G401 (cell line): Measurements from ENCODE around the gene CARMIL1. TPM values are rescaled to one million over a fixed set of nuclear protein-coding genes. Genes with fewer than 3 reads are reported as not detected.
A peak's percentile ranks its signal among the peaks of the same experiment; 100 is the strongest.
"Not testable (repeated sequence)": the region's sequence is repeated elsewhere in the genome, so short reads cannot be mapped to it uniquely, and the experiment has no call there.

Source experiments
- DNase-seq: peaks from one replicate; pipeline ENCODE4 v3.0.0-alpha.2; 2015; ENCODE audit warnings: low spot score
- in situ Hi-C: cut with HindIII; loops from 2 replicates; pipeline ENCODE4 v1.10.0; 2016; ENCODE audit warnings: low sequenced_read_pairs, mixed read lengths
- total RNA-seq: library from RNA; depleted of rRNA; stranded (reverse); fragments of >200 nt; shearing (Covaris generic); gene quantifications from 2 replicates; pipeline ENCODE4 v1.2.3, GENCODE V29; 2014

Gene CARMIL1
- total RNA-seq, 1 experiment from 2014 or later = 0.20 TPM

DNA sequence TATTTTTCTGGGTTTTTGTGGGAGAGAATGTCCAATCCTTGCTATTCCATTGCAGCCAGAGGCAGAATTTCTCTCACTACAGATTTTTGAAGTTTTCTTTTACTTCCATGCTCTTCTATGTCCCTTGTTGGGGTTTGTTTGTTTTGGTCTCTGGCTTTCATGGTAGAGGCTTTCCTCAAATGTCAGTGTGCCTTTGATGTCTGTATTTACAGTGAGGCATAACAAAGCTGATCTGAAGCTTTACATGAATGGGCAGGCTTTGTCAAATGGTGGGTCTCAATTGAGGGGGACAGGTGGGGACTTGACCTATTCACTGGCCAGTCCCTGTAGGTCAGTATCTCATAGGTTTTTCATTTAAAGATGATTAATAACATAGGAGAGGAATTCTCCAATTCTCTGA is 8.6 kb upstream of the CARMIL1 start:
- in situ Hi-C loops = no loop called here

GRCh38 chr6:25275436-25275835 is 3.7 kb upstream of the CARMIL1 start:
- in situ Hi-C loops = no loop called here

More for the DNA sequence above, 8.6 kb upstream of the CARMIL1 start:
- no peak for DNase-seq

GRCh38 chr6:25277386-25277785 is 1.8 kb upstream of the CARMIL1 start:
- in situ Hi-C loops = no loop called here

More at GRCh38 chr6:25275436-25275835, 3.7 kb upstream of the CARMIL1 start:
- no peak for DNase-seq

GRCh38 chr6:25277857-25278256 is 1.3 kb upstream of the CARMIL1 start:
- no peak for DNase-seq
- in situ Hi-C loops = no loop called here

More at GRCh38 chr6:25277386-25277785, 1.8 kb upstream of the CARMIL1 start:
- no peak for DNase-seq

- in situ Hi-C loops = no loop called here
These were observed 787 bp upstream of the CARMIL1 start for GRCh38 chr6:25278261-25278913.

DNA sequence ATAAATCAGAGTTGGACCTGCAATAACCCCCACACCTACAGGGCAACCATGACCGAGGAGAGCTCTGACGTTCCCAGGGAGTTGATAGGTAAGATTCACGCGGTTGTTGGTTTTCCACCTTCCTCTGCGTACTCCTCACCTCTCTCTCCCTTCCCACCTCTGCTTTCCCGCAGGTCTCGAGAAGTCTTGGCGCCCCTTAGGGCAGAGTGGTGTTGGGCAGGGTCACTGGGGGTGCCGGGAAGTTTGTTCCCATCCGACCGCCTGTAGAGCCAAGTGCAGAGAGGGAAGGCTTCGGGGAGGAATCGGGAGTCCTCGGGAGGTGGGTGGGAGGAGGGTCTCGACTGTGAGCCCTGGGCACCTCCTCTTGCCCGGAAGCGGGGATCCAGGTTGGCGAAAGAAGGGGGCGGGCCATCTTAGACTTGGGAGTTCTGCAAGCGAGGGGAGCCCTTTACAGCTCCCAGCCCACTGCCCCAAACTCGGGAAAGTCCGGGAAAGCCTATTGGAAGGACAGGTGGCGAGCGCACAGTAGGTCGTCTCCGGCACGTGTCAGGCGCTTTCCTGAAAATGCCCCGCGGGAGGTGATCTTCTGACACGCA is 672 bp downstream of the CARMIL1 start:
- in situ Hi-C loops = no loop called here

More at GRCh38 chr6:25278261-25278913, 787 bp upstream of the CARMIL1 start:
- DNase-seq = no peak

DNA sequence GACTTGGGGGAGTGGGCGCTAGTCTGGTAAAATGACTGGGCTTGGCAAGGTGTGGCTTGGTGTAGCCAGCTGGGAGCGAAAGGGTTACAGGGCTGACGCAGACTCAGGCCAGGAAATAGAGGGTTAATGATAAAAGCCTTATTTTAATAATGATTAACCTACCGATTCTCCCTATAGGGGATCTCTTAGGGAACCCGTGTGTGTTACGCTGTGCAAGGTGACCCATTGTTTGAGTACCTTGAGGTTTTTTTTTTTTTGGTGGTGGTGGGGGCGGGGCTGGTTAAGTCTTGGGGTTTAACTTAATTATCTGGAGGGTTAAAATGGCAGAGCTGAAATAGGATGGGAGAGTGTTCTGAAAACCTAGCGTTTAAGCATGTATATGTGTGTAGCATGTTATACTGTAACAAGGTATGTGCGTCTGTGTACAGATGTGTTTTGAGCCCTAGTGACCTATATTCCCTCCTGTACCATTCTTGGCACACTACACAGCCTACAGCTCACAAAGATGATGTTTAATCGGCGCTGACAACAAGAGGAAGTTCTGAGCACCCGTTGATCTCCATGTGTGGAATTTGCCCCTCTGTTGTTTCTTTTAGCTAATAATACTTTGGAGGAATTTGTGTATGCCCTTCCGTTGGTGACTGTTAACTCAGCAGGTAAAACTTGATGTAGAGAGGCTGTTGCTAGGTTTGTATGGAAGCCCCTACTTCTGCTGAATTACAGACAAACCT is 1.3 kb downstream of the CARMIL1 start:
- peak; percentile 56 for DNase-seq
- in situ Hi-C loops = no loop called here

More for the DNA sequence above, 672 bp downstream of the CARMIL1 start:
- DNase-seq = no peak

- no peak for DNase-seq
- in situ Hi-C loops = no loop called here
These were observed 7.7 kb downstream of the CARMIL1 start for GRCh38 chr6:25286891-25287290.

- in situ Hi-C loops = no loop called here
- DNase-seq = no peak
These were observed 8.8 kb downstream of the CARMIL1 start for GRCh38 chr6:25287941-25288340.

- in situ Hi-C loops = no loop called here
- no peak for DNase-seq
These were observed 9.3 kb downstream of the CARMIL1 start for GRCh38 chr6:25288518-25288917.

GRCh38 chr6:25290306-25291060 is 11.3 kb downstream of the CARMIL1 start:
- in situ Hi-C loops = no loop called here
- DNase-seq = no peak

DNA sequence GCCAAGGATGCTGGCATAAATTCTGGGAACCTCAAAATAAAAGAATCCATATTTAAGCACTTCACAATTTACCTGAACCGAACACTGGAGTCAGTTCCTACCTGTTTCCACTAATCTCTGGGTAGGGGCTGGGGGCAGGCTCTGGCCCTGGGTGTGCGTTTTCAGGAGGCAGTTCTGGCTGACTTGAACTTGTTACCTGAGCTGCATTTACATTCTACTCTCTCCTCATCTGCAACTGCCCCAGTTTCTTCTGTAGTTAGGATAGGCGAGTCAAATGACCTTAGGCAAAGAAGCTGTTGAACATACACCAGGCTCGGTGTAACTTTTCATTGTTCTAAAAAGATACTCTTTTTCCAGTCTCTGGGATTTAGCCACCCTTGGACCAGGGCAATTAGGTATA is 13.2 kb downstream of the CARMIL1 start:
- in situ Hi-C loops = no loop called here
- no peak for DNase-seq

DNA sequence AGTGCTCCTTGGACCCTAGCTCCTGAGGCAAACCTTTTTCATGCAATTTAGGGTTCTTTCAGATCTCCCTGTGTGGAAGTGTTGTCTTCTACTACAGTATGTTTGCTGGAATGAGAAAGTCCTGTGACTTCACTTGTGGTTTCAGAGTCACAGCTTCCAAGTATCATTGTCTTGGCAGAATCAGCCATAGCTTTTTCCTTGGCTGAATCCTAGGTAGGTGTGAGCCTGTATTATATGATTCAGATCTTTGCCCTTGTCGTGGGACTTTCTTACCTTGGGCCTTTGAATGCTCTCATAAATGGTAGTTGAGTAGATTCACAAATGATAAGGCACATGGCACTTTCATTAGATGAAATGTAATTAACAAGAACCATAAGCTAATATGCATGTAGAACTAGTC is 16.5 kb downstream of the CARMIL1 start:
- no peak for DNase-seq
- in situ Hi-C loops = no loop called here

GRCh38 chr6:25296217-25296905 is 17.2 kb downstream of the CARMIL1 start:
- in situ Hi-C loops = no loop called here
- DNase-seq = no peak

GRCh38 chr6:25297039-25297441 is 17.9 kb downstream of the CARMIL1 start:
- DNase-seq = no peak
- in situ Hi-C loops = no loop called here

GRCh38 chr6:25297823-25298522 is 18.8 kb downstream of the CARMIL1 start:
- DNase-seq = no peak
- in situ Hi-C loops = no loop called here

DNA sequence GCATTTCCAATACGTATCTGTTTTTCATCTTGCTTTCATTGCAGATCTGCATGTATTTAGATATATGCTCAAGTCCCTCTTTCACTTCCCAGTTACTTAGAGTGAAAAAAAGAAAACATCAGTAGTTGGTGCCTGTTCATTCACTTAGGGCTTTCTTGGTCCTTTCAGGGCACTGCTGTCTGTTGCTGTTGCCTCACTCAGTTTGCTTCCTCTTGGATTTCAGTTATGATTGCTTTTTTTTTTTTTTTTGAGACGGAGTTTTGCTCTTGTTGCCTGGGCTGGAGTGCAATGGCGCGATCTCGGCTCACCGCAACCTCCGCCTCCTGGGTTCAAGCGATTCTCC is 19.3 kb downstream of the CARMIL1 start:
- DNase-seq, in situ Hi-C loops: not testable (repeated sequence)

- no peak for DNase-seq
- in situ Hi-C loops = no loop called here
These were observed 22.2 kb downstream of the CARMIL1 start for GRCh38 chr6:25301362-25301761.

GRCh38 chr6:25302151-25302550 is 23.0 kb downstream of the CARMIL1 start:
- in situ Hi-C loops = no loop called here

More at GRCh38 chr6:25302151-25302550, 23.0 kb downstream of the CARMIL1 start:
- no peak for DNase-seq
